IMR-90 (cell line): ENCODE results near the gene NKX1-1.

Source experiments
- FOS ChIP-seq: fragments of 150-350 bp; IDR thresholded peaks from 2 replicates; pipeline ENCODE4 v1.6.1; 2016; ENCODE audit warnings: low read depth, low read length
- NFE2L2 ChIP-seq: fragments of 150-350 bp; IDR thresholded peaks from 2 replicates; pipeline ENCODE4 v1.6.1; 2016; ENCODE audit warnings: low read depth, mild to moderate bottlenecking, low read length
- POLR2A ChIP-seq: IDR thresholded peaks from 2 replicates; pipeline ENCODE4 v1.6.1; 2012; ENCODE audit warnings: mild to moderate bottlenecking, low read depth, low read length
- RFX5 ChIP-seq: IDR thresholded peaks from 2 replicates; pipeline ENCODE4 v1.8.0; 2012; ENCODE audit warnings: low read depth, mild to moderate bottlenecking, low read length, moderate library complexity
- TF ChIP-seq, protein P1 (sequence below): conservative IDR thresholded peaks from 2 replicates; pipeline ENCODE4 v1.5.1; 2012; ENCODE audit warnings: mild to moderate bottlenecking, low read depth, low read length, improper control_type of control experiment

DNA sequence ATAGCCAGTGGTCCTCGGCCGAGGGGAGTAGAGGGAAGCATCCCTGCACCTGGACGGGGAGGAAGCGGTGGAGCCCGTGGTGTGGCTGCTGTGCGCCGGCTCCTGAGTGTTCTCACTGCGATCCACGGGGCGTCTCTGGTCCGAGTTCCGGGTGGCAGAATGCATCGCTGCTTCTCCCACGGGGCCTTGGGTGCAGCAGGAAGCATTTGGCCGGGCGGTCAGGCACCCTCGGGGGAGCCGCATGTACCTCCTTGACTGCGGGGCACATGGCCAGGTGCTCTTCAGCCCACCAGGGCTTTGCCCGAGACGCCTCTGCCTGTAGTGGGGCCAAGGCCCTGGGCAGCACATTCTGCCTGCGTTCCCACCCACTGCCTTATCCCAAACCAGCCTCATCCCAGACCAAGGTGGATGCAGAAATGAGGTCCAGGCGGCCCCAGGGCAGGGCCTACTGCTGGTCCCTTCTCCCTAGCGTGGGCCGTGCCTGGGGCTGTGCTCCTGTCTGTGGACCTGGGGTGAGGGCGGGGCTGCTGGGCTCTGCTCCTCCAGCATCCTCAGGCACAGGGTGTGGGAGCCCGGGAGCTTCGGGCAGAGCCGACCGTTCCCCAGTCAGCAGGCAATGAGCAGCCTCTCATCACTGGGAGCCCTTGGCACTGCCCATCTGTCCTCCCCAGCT, 27.5 kb downstream of the NKX1-1 start:
- TF ChIP-seq RFX5 (no peak), FOS (no peak), POLR2A (no peak), NFE2L2 (no peak)
- TF ChIP-seq, protein P1, sequence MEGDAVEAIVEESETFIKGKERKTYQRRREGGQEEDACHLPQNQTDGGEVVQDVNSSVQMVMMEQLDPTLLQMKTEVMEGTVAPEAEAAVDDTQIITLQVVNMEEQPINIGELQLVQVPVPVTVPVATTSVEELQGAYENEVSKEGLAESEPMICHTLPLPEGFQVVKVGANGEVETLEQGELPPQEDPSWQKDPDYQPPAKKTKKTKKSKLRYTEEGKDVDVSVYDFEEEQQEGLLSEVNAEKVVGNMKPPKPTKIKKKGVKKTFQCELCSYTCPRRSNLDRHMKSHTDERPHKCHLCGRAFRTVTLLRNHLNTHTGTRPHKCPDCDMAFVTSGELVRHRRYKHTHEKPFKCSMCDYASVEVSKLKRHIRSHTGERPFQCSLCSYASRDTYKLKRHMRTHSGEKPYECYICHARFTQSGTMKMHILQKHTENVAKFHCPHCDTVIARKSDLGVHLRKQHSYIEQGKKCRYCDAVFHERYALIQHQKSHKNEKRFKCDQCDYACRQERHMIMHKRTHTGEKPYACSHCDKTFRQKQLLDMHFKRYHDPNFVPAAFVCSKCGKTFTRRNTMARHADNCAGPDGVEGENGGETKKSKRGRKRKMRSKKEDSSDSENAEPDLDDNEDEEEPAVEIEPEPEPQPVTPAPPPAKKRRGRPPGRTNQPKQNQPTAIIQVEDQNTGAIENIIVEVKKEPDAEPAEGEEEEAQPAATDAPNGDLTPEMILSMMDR, result no peak
